Measurements from ENCODE around the gene C5orf47. TPM values are rescaled to one million over a fixed set of nuclear protein-coding genes. Genes with fewer than 3 reads are reported as not detected.
A peak's percentile ranks its signal among the peaks of the same experiment; 100 is the strongest.

C5orf47 gene
- total and polyA plus RNA-seq, 2 of the 8 experiments (the other 6 are each of a cell fraction or from before 2014, with no cell fraction given): 0.11 TPM; not detected in 1

DNA sequence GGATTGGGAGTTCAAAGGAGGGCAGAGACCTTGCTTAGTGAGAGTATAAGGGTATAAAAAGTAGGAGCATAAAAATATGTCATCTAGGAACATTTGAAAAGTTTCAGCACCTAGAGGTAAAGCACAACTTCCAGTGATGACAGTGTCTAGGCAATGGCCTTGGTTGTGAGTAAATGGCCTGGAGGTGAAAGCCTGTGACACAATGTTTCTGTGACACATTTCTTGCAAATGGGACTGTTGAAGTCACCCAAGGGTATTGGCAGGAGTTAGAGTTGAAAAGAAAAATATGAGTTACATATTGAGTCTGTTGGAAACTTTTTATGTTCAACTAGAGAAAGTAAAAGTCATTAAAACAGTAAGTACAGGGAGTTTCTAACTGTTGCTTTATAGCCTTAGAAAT, 14.8 kb downstream of the C5orf47 start:
- H4K5ac ChIP-seq (ENCODE audit: insufficient read length, low read depth, low read length): no peak overlapping the region
- H3K56ac ChIP-seq (replicated peaks; ENCODE audit: insufficient read length, low read depth, low read length): no peak overlapping the region
- H3K4ac ChIP-seq (replicated peaks; ENCODE audit: insufficient read length, low read depth, low read length): no peak overlapping the region
- H3K14ac ChIP-seq (ENCODE audit: insufficient read length): no peak overlapping the region
- no peak overlapping the region for H3K4me3 ChIP-seq (ENCODE audit: extremely low read depth in 1 of 4, insufficient read depth in 2 of 4, low read depth in 3 of 4, low read length in 4 of 4)
- H2BK120ac ChIP-seq (replicated peaks; ENCODE audit: low read depth, low read length): no peak overlapping the region
- H3K79me2 ChIP-seq (ENCODE audit: control insufficient read depth in 1 of 2, insufficient read depth in 2 of 2, low read length in 2 of 2): no peaks in the 10 kb centered on the region
- no peak overlapping the region for H2BK12ac ChIP-seq (ENCODE audit: low read depth, low read length)
- H3K27me3 ChIP-seq (replicated peaks in 1 of 4; ENCODE audit: control insufficient read depth in 3 of 4, extremely low read depth in 1 of 4, insufficient read depth in 3 of 4, low read length in 3 of 4): no peaks in the 10 kb centered on the region
- no peaks in the 10 kb centered on the region; a peak in 1 of 4 replicates for H3K9me3 ChIP-seq (ENCODE audit: insufficient read depth in 2 of 2, low read depth in 1 of 2, low read length in 1 of 2)
- H3K23me2 ChIP-seq (ENCODE audit: low read depth, low read length): no peaks in the 10 kb centered on the region
- H4K91ac ChIP-seq (replicated peaks; ENCODE audit: insufficient read length, low read length): no peak overlapping the region
- no peaks in the 10 kb centered on the region for H3K4me1 ChIP-seq (replicated peaks in 1 of 4; ENCODE audit: control insufficient read depth in 3 of 4, insufficient read depth in 4 of 4, low read length in 3 of 4)
- no peak overlapping the region for H3K4me2 ChIP-seq (ENCODE audit: insufficient read depth in 1 of 2, low read depth in 2 of 2, low read length in 2 of 2)
- no peak overlapping the region for H3K18ac ChIP-seq (ENCODE audit: extremely low read depth, low read length)
- H4K20me1 ChIP-seq (replicated peaks in 1 of 2; ENCODE audit: control insufficient read depth in 1 of 2, insufficient read depth in 2 of 2, low read length in 2 of 2): no peaks in the 10 kb centered on the region
- H3K23ac ChIP-seq (ENCODE audit: insufficient read length): no peak overlapping the region
- POLR2A ChIA-PET (ENCODE audit: partially characterized antibody): no interaction called here
- H2BK5ac ChIP-seq (ENCODE audit: low read depth, low read length): no peak overlapping the region
- no peak overlapping the region for H4K8ac ChIP-seq (ENCODE audit: extremely low read depth, insufficient read depth, low read length)
- no peak overlapping the region for H2AFZ ChIP-seq (ENCODE audit: low read length)
- H2BK15ac ChIP-seq (ENCODE audit: low read length): no peak overlapping the region
- no peak overlapping the region for H2AK5ac ChIP-seq (ENCODE audit: low read depth, low read length)
- H3K27ac ChIP-seq (ENCODE audit: low read depth, low read length): no peak overlapping the region
- H3K79me1 ChIP-seq (ENCODE audit: low read depth, low read length): no peaks in the 10 kb centered on the region
- CTCF ChIA-PET (ENCODE audit: partially characterized antibody): no interaction called here
- peak; percentile 24 for FAIRE-seq
- no peak for DNase-seq (ENCODE audit: low read depth in 1 of 2, low spot score in 2 of 2)
- H3K9ac ChIP-seq (replicated peaks in 1 of 4; ENCODE audit: extremely low read depth in 1 of 4, low read depth in 3 of 4, low read length in 3 of 4): no peak overlapping the region
- no peaks in the 10 kb centered on the region for H3K36me3 ChIP-seq (ENCODE audit: control insufficient read depth in 2 of 4, insufficient read depth in 4 of 4, low read length in 3 of 4)
- no peak overlapping the region for H2BK20ac ChIP-seq (ENCODE audit: low read length)
- TF ChIP-seq JUND (IDR thresholded peaks at IDR 0.05; ENCODE audit: low read length): no peak
- no peak for TF ChIP-seq TBP (IDR thresholded peaks at IDR 0.05; ENCODE audit: low read depth, low read length)
- no peak for TF ChIP-seq SP2 (IDR thresholded peaks at IDR 0.05; ENCODE audit: low read length)
- TF ChIP-seq, protein P1, sequence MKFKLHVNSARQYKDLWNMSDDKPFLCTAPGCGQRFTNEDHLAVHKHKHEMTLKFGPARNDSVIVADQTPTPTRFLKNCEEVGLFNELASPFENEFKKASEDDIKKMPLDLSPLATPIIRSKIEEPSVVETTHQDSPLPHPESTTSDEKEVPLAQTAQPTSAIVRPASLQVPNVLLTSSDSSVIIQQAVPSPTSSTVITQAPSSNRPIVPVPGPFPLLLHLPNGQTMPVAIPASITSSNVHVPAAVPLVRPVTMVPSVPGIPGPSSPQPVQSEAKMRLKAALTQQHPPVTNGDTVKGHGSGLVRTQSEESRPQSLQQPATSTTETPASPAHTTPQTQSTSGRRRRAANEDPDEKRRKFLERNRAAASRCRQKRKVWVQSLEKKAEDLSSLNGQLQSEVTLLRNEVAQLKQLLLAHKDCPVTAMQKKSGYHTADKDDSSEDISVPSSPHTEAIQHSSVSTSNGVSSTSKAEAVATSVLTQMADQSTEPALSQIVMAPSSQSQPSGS (IDR thresholded peaks at IDR 0.05; ENCODE audit: low read length): no peak
- TF ChIP-seq SAP30 (IDR thresholded peaks at IDR 0.05; ENCODE audit: insufficient read depth, insufficient replicate concordance, low read length): no peak
- no peak for TF ChIP-seq SP4 (IDR thresholded peaks at IDR 0.05; ENCODE audit: low read length)
- no peak for TF ChIP-seq CEBPB (IDR thresholded peaks at IDR 0.05; ENCODE audit: low read depth, low read length)
- no peak for TF ChIP-seq SIN3A (conservative IDR thresholded peaks at IDR 0.05 in 1 of 2, IDR thresholded peaks at IDR 0.05 in 1 of 2; ENCODE audit: low read depth in 1 of 2, low read length in 2 of 2)
- TF ChIP-seq CTBP2 (IDR thresholded peaks at IDR 0.05; ENCODE audit: borderline replicate concordance, insufficient read depth, insufficient read length, low read length): no peak
- no peak for TF ChIP-seq EZH2 (IDR thresholded peaks at IDR 0.05; ENCODE audit: low read depth, low read length, severe bottlenecking)
- TF ChIP-seq POLR2A (IDR thresholded peaks at IDR 0.05; ENCODE audit: control extremely low read depth in 1 of 2, low read depth in 2 of 2, low read length in 2 of 2): no peak
- no peak for TF ChIP-seq ZNF274 (IDR thresholded peaks at IDR 0.05; ENCODE audit: borderline replicate concordance, extremely low read depth, low read length)
- no peak for TF ChIP-seq JUN (IDR thresholded peaks at IDR 0.05; ENCODE audit: low read depth, low read length)
- TF ChIP-seq HDAC2 (IDR thresholded peaks at IDR 0.05; ENCODE audit: borderline replicate concordance in 1 of 2, low read depth in 2 of 2, low read length in 2 of 2): no peak

All from H1 (cell line).